ENCODE data around the gene CSNK1A1.

DNA sequence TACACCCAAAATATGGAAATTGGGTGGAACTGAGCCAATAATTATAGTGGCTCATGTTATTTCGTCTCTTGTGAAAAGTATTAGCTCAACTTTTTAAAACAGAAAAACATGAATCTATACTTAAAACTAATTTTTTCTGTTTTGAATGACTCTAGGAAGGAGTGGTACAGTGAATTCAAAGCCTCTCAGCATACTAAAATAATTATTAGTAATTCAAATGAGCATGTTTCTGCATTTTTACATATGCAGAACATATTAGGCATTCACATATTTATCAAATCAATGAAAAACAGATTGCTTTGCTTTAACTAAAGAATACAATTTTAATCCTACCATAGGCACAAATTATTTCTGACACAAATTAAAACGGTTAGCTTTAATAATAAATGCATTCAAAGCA lies 54.3 kb downstream of the CSNK1A1 start:
- TF ChIP-seq, protein P1, sequence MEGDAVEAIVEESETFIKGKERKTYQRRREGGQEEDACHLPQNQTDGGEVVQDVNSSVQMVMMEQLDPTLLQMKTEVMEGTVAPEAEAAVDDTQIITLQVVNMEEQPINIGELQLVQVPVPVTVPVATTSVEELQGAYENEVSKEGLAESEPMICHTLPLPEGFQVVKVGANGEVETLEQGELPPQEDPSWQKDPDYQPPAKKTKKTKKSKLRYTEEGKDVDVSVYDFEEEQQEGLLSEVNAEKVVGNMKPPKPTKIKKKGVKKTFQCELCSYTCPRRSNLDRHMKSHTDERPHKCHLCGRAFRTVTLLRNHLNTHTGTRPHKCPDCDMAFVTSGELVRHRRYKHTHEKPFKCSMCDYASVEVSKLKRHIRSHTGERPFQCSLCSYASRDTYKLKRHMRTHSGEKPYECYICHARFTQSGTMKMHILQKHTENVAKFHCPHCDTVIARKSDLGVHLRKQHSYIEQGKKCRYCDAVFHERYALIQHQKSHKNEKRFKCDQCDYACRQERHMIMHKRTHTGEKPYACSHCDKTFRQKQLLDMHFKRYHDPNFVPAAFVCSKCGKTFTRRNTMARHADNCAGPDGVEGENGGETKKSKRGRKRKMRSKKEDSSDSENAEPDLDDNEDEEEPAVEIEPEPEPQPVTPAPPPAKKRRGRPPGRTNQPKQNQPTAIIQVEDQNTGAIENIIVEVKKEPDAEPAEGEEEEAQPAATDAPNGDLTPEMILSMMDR (IDR thresholded peaks at IDR 0.05): no peak
- no peak for TF ChIP-seq EZH2phosphoT487 (IDR thresholded peaks at IDR 0.05)
